ENCODE measurements around the gene ERAL1.
"Not testable (repeated sequence)": the region's sequence is repeated elsewhere in the genome, so short reads cannot be mapped to it uniquely, and the experiment has no call there.

ERAL1 gene

GRCh38 chr17:28900986-28901726 lies 46.3 kb downstream of the ERAL1 start:
- DNase-seq: no peak

GRCh38 chr17:28901866-28902818 lies 47.3 kb downstream of the ERAL1 start:
- DNase-seq: peak; percentile 46 to 74 (median 60)

- DNase-seq: peak; percentile 92 to 97 (median 94)
Measured at GRCh38 chr17:28902819-28903545, 48.2 kb downstream of the ERAL1 start, which contains the start of gene DHRS13. Gene DHRS13, minus strand, starts transcription at chr17:28903079. Its CDS starts 135 bp downstream, at chr17:28902944.

- DNase-seq: not testable (repeated sequence)
Measured at GRCh38 chr17:28903546-28903841, 48.7 kb downstream of the ERAL1 start.

- no peak for DNase-seq
Measured at GRCh38 chr17:28904800-28905199, 50.0 kb downstream of the ERAL1 start.

GRCh38 chr17:28906276-28906675 lies 51.5 kb downstream of the ERAL1 start:
- no peak for DNase-seq

- DNase-seq: no peak
Measured at GRCh38 chr17:28906706-28907438, 52.1 kb downstream of the ERAL1 start.

- DNase-seq: no peak
Measured at GRCh38 chr17:28907709-28908475, 53.1 kb downstream of the ERAL1 start.

- DNase-seq: no peak
Measured at GRCh38 chr17:28908640-28909167, 53.9 kb downstream of the ERAL1 start.

- no peak for DNase-seq
Measured at GRCh38 chr17:28910534-28910933, 55.7 kb downstream of the ERAL1 start.

Measured in stimulated activated naive CD4-positive, alpha-beta T cell (primary cell).